Brain pericyte (primary cell): ENCODE results near the gene MYPN.
"Not testable (repeated sequence)": the region's sequence is repeated elsewhere in the genome, so short reads cannot be mapped to it uniquely, and the experiment has no call there.

ENCODE experiments used
- DNase-seq: peaks from one replicate; pipeline ENCODE4 v3.0.0-alpha.2; 2012; ENCODE audit warnings: low read depth, low spot score

Gene MYPN

GRCh38 chr10:68109331-68109730 is at the start of gene MYPN:
TSS of gene MYPN (plus strand) at chr10:68109488. CDS start at chr10:68121439, 11,951 bp downstream.
- no peak for DNase-seq

GRCh38 chr10:68067029-68067428 is 42.3 kb upstream of the MYPN start:
- DNase-seq = no peak

GRCh38 chr10:68067508-68067907 is 41.8 kb upstream of the MYPN start:
- DNase-seq = no peak

- DNase-seq = no peak
Observed at GRCh38 chr10:68073631-68074030, 35.7 kb upstream of the MYPN start.

GRCh38 chr10:68074031-68074774 is 35.1 kb upstream of the MYPN start:
- no peak for DNase-seq

- DNase-seq = peak; percentile 76
Observed at GRCh38 chr10:68074775-68075549, 34.3 kb upstream of the MYPN start, which contains the start of gene HERC4. TSS of gene HERC4 (minus strand) at chr10:68075283. CDS start at chr10:68073108, 2,175 bp downstream.

- no peak for DNase-seq
Observed at GRCh38 chr10:68075550-68076004, 33.7 kb upstream of the MYPN start.

- not testable (repeated sequence) for DNase-seq
Observed at GRCh38 chr10:68076081-68076480, 33.2 kb upstream of the MYPN start.

GRCh38 chr10:68077026-68077425 is 32.3 kb upstream of the MYPN start:
- DNase-seq = no peak

GRCh38 chr10:68079434-68079833 is 29.9 kb upstream of the MYPN start:
- DNase-seq = no peak

GRCh38 chr10:68080853-68081431 is 28.3 kb upstream of the MYPN start:
- no peak for DNase-seq

GRCh38 chr10:68081916-68082315 is 27.4 kb upstream of the MYPN start:
- no peak for DNase-seq

- DNase-seq = no peak
Observed at GRCh38 chr10:68082872-68083271, 26.4 kb upstream of the MYPN start.

GRCh38 chr10:68083953-68084352 is 25.3 kb upstream of the MYPN start:
- DNase-seq = no peak

GRCh38 chr10:68084469-68084868 is 24.8 kb upstream of the MYPN start:
- DNase-seq = no peak

GRCh38 chr10:68086011-68086410 is 23.3 kb upstream of the MYPN start:
- DNase-seq = no peak

GRCh38 chr10:68086910-68087684 is 22.2 kb upstream of the MYPN start:
- no peak for DNase-seq

- no peak for DNase-seq
Observed at GRCh38 chr10:68087685-68088401, 21.4 kb upstream of the MYPN start.

- no peak for DNase-seq
Observed at GRCh38 chr10:68088740-68089139, 20.5 kb upstream of the MYPN start.

- DNase-seq = no peak
Observed at GRCh38 chr10:68090586-68090985, 18.7 kb upstream of the MYPN start.

- DNase-seq = no peak
Observed at GRCh38 chr10:68092512-68092911, 16.8 kb upstream of the MYPN start.
